Neural crest cell (in vitro differentiated cells): ENCODE measurements around the gene OPN1SW. TPM values are rescaled to one million over a fixed set of nuclear protein-coding genes. Genes with fewer than 3 reads are reported as not detected.

Experiments used
- DNase-seq: peaks from one replicate; pipeline ENCODE4 v3.0.0; 2021; ENCODE audit warnings: low read depth, mixed read lengths, low spot score
- H3K27ac Mint-ChIP-seq: one replicate; pipeline ENCODE4 v1.8.0; 2021; ENCODE audit warnings: mild to moderate bottlenecking, mixed read lengths; ENCODE audit not compliant: unreplicated experiment
- H3K27me3 Mint-ChIP-seq: 2 replicates; pipeline ENCODE4 v1.8.0; 2021; ENCODE audit warnings: low read depth, mild to moderate bottlenecking, mixed read lengths
- H3K36me3 Mint-ChIP-seq: 2 replicates; pipeline ENCODE4 v1.8.0; 2021; ENCODE audit warnings: low read depth, mild to moderate bottlenecking, mixed read lengths
- H3K4me1 Mint-ChIP-seq: 2 replicates; pipeline ENCODE4 v1.8.0; 2021; ENCODE audit warnings: mixed read lengths
- H3K4me3 Mint-ChIP-seq: one replicate; pipeline ENCODE4 v1.8.0; 2021; ENCODE audit warnings: mild to moderate bottlenecking, mixed read lengths
- H3K9me3 Mint-ChIP-seq: 2 replicates; pipeline ENCODE4 v1.8.0; 2021; ENCODE audit warnings: mixed read lengths
- CTCF ChIP-seq: fragments of 200-600 bp; sonication (generic); conservative IDR thresholded peaks from 2 replicates; pipeline ENCODE4 v1.5.0; 2021; ENCODE audit warnings: antibody characterized with exemption, mild to moderate bottlenecking
- total RNA-seq: library from RNA; stranded (reverse); gene quantifications from 2 replicates; pipeline ENCODE4 v1.2.1, GENCODE V29; 2021

The OPN1SW gene
- total RNA-seq, 1 donor from 2014 or later, result not detected

GRCh38 chr7:128726059-128726736 lies 49.4 kb downstream of the OPN1SW start:
- Mint-ChIP-seq H3K36me3 (no peaks in the 10 kb centered on the region), H3K9me3 (no peaks in the 10 kb centered on the region), H3K4me3 (no peak overlapping the region), H3K27me3 (peaks cover 39% of the 10 kb centered on the region), H3K4me1 (no peaks in the 10 kb centered on the region), H3K27ac (no peak overlapping the region)
- DNase-seq, result no peak
- TF ChIP-seq CTCF, result no peak

- Mint-ChIP-seq H3K4me3 (no peak overlapping the region), H3K4me1 (no peaks in the 10 kb centered on the region), H3K27ac (no peak overlapping the region), H3K9me3 (no peaks in the 10 kb centered on the region), H3K36me3 (no peaks in the 10 kb centered on the region), H3K27me3 (peaks cover 36% of the 10 kb centered on the region)
- no peak for DNase-seq
- no peak for TF ChIP-seq CTCF
Observed at GRCh38 chr7:128725531-128725930, 50.1 kb downstream of the OPN1SW start.

- no peaks in the 10 kb centered on the region for H3K4me1 Mint-ChIP-seq
- H3K36me3 Mint-ChIP-seq, result no peaks in the 10 kb centered on the region
- DNase-seq, result no peak
- no peaks in the 10 kb centered on the region for H3K9me3 Mint-ChIP-seq
- peaks cover 38% of the 10 kb centered on the region for H3K27me3 Mint-ChIP-seq
- H3K27ac Mint-ChIP-seq, result no peak overlapping the region
- TF ChIP-seq CTCF, result no peak
- H3K4me3 Mint-ChIP-seq, result no peak overlapping the region
Observed at GRCh38 chr7:128724743-128725142, 50.9 kb downstream of the OPN1SW start.

Other genes starting within 250 kb of the OPN1SW start
- 1.8 and 1.9 TPM in 2 replicates for gene GARIN1A, start 103.5 kb downstream of the OPN1SW start, total RNA-seq
- gene CALU, start 36.4 kb downstream of the OPN1SW start, total RNA-seq, result 139 and 145 TPM in 2 replicates
- 70.6 and 72.2 TPM in 2 replicates for gene CCDC136, start 16.2 kb upstream of the OPN1SW start, total RNA-seq
- 5.3 and 5.6 TPM in 2 replicates for gene FLNC, start 54.6 kb upstream of the OPN1SW start, total RNA-seq
- gene ATP6V1F, start 87.1 kb upstream of the OPN1SW start, total RNA-seq, result 144 and 149 TPM in 2 replicates
- 2.7 and 2.9 TPM in 2 replicates for gene KCP, start 134.9 kb upstream of the OPN1SW start, total RNA-seq
- gene IRF5, start 162.1 kb upstream of the OPN1SW start, total RNA-seq, result not detected in 2 replicates